Adrenal gland (tissue), 12 donors: ENCODE measurements around the gene MEPCE. TPM values are rescaled to one million over a fixed set of nuclear protein-coding genes. Genes with fewer than 3 reads are reported as not detected.

Experiments
- DNase-seq, 7 donors: peaks; one replicate each; pipeline ENCODE4 v3.0.0-alpha.2; 2019 to 2020
- H3K27ac ChIP-seq, 5 donors: fragments of 200-600 bp; sonication (generic) in 4 of 5; 1 replicate in 3 of 5; 2 replicates in 2 of 5; pipeline versions ENCODE4 v1.5.1 to v1.8.0; 2016 to 2020; ENCODE audit warnings: mild to moderate bottlenecking in 1 of 5
- H3K27me3 ChIP-seq: fragments of 200-600 bp; 2 replicates; pipeline ENCODE4 v1.8.0; 2021
- H3K36me3 ChIP-seq, 2 donors: fragments of 200-600 bp; replicated peaks in 1 of 2; 1 replicate in 1 of 2; 2 replicates in 1 of 2; pipeline versions ENCODE4 v1.5.1 to v1.8.0; 2018 to 2022
- H3K4me1 ChIP-seq, 2 donors: fragments of 200-600 bp; replicated peaks in 1 of 2; 1 replicate in 1 of 2; 2 replicates in 1 of 2; pipeline versions ENCODE4 v1.5.1 to v1.8.0; 2018 to 2021
- H3K4me3 ChIP-seq, 4 donors: fragments of 200-600 bp; sonication (generic) in 3 of 4; one replicate each; pipeline ENCODE4 v1.5.1; 2016 to 2018
- H3K9me3 ChIP-seq, 3 donors: fragments of 200-600 bp; sonication (generic) in 1 of 3; replicated peaks in 1 of 3; 1 replicate in 2 of 3; 2 replicates in 1 of 3; pipeline versions ENCODE4 v1.5.1 to v1.8.0; 2016 to 2021
- CTCF ChIP-seq, 6 experiments: fragments of 450-650 bp in 4 of 6; fragments of 200-600 bp in 2 of 6; sonication (generic) in 1 of 6; IDR thresholded peaks; 1 replicate in 5 of 6; 2 replicates in 1 of 6; pipeline versions ENCODE4 v1.5.1 to v1.8.0; 2016 to 2021; ENCODE audit warnings: antibody characterized with exemption in 6 of 6, mild to moderate bottlenecking in 2 of 6, moderate library complexity in 1 of 6
- POLR2A ChIP-seq, 2 donors: fragments of 450-650 bp; IDR thresholded peaks; one replicate each; pipeline ENCODE4 v1.6.1; 2017; ENCODE audit warnings: antibody characterized with exemption in 2 of 2, mild to moderate bottlenecking in 2 of 2, moderate library complexity in 1 of 2
- WGBS, 4 donors: extraction: QIAGEN DNeasy Blood & Tissue Kit in 2 of 4; methylation state at CpG; one replicate each; pipeline versions ENCODE4 v1.1.5 to v1.1.7; 2013 to 2017; 5-methylcytosine and 5-hydroxymethylcytosine counted together
- intact Hi-C, 2 donors: fragments of 100-400 bp; cut with DNase I; formaldehyde crosslinking; loops; one replicate each; pipeline versions ENCODE4 v1.14.1 to v1.15.0; 2022 to 2023
- polyA plus RNA-seq, 3 donors: library from polyadenylated mRNA; stranded (reverse); fragments of 200-250 nt in 2 of 3; fragments of 350-450 nt in 1 of 3; fragmentation: Illumina TruSeq in 1 of 3; extraction: RNeasy Lipid Tissue Mini Kit (QIAGEN cat#74804) in 1 of 3; gene quantifications; one replicate each; pipeline ENCODE4 v1.2.3, GENCODE V29; 2013 to 2014
- total RNA-seq, 9 donors: library from RNA; depleted of rRNA in 4 of 9; stranded (reverse); fragments of >200 nt in 4 of 9; fragments of 120-200 nt in 1 of 9; fragmentation: NEBNext Ultra II Directional in 1 of 9; extraction: Animal tissue kit (Norgen Biotek cat#: 25700) in 1 of 9; gene quantifications; one replicate each; pipeline versions ENCODE4 v1.1.0 to v1.2.4, GENCODE V29; 2013 to 2023
- donor health status: healthy with polysubstance abuse.
- donor health status: Bipolar disorder and iron deficiency.
- donor health status: DM: yes; HTN: yes; CAD: no.
- donor health status: DM: no; HTN: no; CAD: no.
- donor health status: DM: no; HTN: no; CAD: no.
- donor health status: DM: yes; HTN: yes; CAD: no.

Gene MEPCE
- total and polyA plus RNA-seq, 12 donors, result 24.8 to 76.8 (median 51.8) TPM

DNA sequence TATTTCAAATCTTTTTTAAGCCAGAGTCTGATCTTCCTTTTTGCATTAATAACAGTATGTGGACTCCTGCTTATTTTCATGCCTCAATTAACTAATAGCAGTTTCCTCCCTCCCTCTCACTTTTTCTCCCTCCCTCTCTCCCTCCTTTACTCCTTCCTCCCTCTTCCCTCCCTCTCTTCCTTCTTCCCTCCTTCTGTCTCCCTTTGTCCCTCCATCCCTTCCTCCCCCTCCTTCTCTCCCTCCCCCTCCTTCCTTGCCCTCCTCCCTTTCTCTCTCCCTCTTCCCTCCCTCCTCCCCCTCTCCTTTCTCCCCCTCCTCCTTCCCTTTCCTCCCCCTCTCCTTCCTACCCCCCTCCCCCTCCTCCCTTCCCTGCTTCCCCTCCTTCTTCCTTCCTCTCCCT, 3.1 kb upstream of the MEPCE start:
- H3K27me3 ChIP-seq, result no peaks in the 10 kb centered on the region
- DNase-seq, result no peak
- H3K36me3 ChIP-seq, result no peaks in the 10 kb centered on the region
- TF ChIP-seq POLR2A (IDR thresholded peaks at IDR 0.05), result no peak
- no peak for TF ChIP-seq CTCF (IDR thresholded peaks at IDR 0.05)
- no peak overlapping the region for H3K4me3 ChIP-seq
- intact Hi-C loops, result no loop called here
- H3K4me1 ChIP-seq, result peaks cover 16 to 17% of the 10 kb centered on the region in 2 donors
- no peak overlapping the region for H3K27ac ChIP-seq
- no peaks in the 10 kb centered on the region for H3K9me3 ChIP-seq

- peak in 1 of 7 donors; percentile 53 for DNase-seq
- 44 to 51% (median 46%) methylated on average over 14 to 16 of the region's 16 CpGs for WGBS, 4 donors
- Histone ChIP-seq H3K4me3 (peak overlapping the region in 1 of 4 donors; percentile 86), H3K4me1 (peaks cover 19 to 30% of the 10 kb centered on the region in 2 donors), H3K27me3 (no peaks in the 10 kb centered on the region), H3K27ac (peak overlapping the region in 4 of 5 donors; percentile 97 to 100 (median 99)), H3K36me3 (peaks cover 0 to 7% of the 10 kb centered on the region in 2 donors), H3K9me3 (no peaks in the 10 kb centered on the region)
- TF ChIP-seq CTCF (IDR thresholded peaks at IDR 0.05) (no peak), POLR2A (IDR thresholded peaks at IDR 0.05) (no peak)
- intact Hi-C loops, result no loop called here
Measured at GRCh38 chr7:100427762-100428198, 1.9 kb upstream of the MEPCE start.

DNA sequence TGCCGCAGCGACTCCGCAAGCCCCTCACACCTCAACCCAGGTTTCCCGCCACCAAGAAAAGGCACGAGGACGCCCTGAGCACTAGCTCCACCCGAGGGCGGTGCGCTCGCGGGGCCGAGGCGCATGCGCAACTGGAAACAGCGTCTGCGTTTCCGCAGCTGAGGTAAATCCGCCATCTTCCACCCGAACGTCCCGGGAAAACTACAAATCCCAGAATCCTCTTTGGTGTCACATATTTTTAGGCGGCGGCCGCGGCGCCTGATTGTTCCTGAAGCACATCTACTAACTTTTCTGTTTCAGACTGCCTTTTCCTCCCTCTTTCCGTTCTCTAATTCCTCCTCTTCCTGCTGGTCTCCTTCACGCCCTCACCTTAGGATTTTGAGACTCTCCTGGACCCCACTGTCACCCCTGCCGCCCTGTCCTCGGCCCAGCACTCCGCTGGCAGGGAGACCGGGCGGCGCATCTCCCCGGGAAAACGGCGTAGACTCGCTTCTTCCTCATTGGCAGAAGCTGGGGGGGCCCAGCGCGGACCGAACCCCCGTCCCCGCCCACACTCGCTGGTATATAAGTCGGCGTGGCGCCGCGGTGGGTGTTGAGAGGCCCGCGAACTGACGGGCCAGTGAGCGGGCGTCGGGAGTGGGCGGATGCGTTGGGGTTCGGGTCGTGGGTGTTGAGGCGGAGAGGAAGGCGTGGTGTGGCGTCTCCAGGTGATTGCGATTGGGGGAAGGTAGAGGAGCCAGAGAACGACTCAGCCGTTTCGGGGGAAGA, 1.2 kb upstream of the MEPCE start, which contains the start of gene ZCWPW1:
ZCWPW1 (minus strand) TSS at position 505 of the 768 bp plus-strand sequence. CDS start 8,054 bp downstream, outside the sequence.
- Histone ChIP-seq H3K27me3 (no peaks in the 10 kb centered on the region), H3K9me3 (no peaks in the 10 kb centered on the region), H3K4me3 (peak within 1 kb of the TSS; percentile 86 to 99 (median 96)), H3K36me3 (peaks cover 0 to 13% of the 10 kb centered on the region in 2 donors), H3K27ac (peak within 1 kb of the TSS; percentile 95 to 100 (median 98)), H3K4me1 (peaks cover 19 to 36% of the 10 kb centered on the region in 2 donors)
- intact Hi-C loops, result no loop called here
- TF ChIP-seq POLR2A (IDR thresholded peaks at IDR 0.05), result peak; percentile 100
- TF ChIP-seq CTCF (IDR thresholded peaks at IDR 0.05), result peak in 1 of 6 experiments; percentile 1
- 0 to 2% (median 0%) methylated on average over 36 to 66 of the region's 66 CpGs for WGBS, 4 donors
- peak; percentile 96 to 99 (median 97) for DNase-seq

DNA sequence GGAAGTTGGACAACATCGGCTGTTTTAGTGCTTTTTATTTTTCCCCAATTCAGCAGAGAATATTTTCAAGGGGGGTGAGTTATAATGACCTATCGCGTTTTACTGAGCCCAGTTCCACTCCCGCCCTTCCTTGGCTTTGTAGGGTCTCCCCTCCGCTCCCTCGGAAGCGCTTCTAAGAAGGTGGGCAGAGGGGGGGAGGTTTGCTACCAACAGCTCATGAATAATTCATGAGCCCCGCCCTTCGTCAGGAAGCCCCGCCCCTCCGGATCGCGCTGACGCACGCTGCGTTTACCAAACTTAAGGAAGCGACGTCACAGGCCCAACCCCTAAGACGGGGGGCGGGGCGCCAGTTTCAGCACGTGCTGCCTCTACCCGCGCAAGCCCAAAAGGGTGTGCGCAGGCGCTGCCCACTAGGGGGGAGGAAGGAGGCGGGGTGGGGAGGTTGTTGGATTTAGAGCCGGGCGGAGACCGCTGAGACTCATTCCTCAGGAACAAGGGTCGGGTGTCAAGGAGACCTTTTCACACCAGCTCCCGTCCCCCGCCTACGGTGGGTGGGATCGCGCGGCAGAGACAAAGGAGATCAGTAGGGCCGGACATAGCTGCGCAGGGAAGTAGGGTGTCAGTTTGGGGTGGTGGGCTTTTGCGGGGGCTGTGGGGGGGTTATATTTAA, 529 bp upstream of the MEPCE start:
- Histone ChIP-seq H3K4me3 (peak overlapping the region; percentile 86 to 99 (median 96)), H3K9me3 (no peaks in the 10 kb centered on the region), H3K36me3 (peaks cover 0 to 20% of the 10 kb centered on the region in 2 donors), H3K27ac (peak overlapping the region; percentile 95 to 100 (median 98)), H3K4me1 (peaks cover 19 to 43% of the 10 kb centered on the region in 2 donors), H3K27me3 (no peaks in the 10 kb centered on the region)
- WGBS, 4 donors, result 0 to 1% (median 0%) methylated on average over 5 to 40 of the region's 40 CpGs
- DNase-seq, result peak; percentile 100
- intact Hi-C loops, result no loop called here
- TF ChIP-seq CTCF (IDR thresholded peaks at IDR 0.05), result peak in 5 of 6 experiments; percentile 25 to 69 (median 52)
- TF ChIP-seq POLR2A (IDR thresholded peaks at IDR 0.05), result peak; percentile 85 to 90
